ENCODE results near the gene IQGAP3.
A peak's percentile ranks its signal among the peaks of the same experiment; 100 is the strongest.

Gene IQGAP3

DNA sequence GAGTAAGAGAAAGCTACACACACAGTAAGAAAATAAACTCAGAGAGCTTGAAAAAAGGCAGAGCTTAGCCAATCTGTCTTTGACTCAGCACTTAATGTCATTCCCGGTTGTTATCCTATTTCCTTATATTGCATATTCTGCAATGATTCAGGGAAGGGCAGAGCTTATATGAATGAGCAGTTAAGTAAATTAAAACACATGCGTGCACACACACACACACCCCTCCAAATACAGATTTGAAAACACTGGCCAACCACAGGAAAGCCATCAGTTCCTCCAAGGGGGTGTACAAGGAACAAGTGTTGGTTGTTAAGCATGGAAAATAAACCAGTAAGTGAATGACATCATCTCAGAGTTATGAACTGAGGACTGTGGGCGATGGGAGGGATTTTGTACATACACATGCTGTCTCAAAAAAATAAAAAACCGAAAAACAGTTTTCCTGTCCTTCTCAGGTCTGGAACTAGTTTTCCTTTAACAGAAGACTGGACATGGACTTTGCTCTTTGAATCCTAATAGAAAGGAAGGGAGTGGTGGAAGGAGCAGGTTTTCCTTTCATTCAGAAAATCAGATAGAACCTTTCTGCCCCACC is 1.0 kb downstream of the IQGAP3 start:
- no peak for DNase-seq (ENCODE audit: low read depth)
- TF ChIP-seq, protein P1, sequence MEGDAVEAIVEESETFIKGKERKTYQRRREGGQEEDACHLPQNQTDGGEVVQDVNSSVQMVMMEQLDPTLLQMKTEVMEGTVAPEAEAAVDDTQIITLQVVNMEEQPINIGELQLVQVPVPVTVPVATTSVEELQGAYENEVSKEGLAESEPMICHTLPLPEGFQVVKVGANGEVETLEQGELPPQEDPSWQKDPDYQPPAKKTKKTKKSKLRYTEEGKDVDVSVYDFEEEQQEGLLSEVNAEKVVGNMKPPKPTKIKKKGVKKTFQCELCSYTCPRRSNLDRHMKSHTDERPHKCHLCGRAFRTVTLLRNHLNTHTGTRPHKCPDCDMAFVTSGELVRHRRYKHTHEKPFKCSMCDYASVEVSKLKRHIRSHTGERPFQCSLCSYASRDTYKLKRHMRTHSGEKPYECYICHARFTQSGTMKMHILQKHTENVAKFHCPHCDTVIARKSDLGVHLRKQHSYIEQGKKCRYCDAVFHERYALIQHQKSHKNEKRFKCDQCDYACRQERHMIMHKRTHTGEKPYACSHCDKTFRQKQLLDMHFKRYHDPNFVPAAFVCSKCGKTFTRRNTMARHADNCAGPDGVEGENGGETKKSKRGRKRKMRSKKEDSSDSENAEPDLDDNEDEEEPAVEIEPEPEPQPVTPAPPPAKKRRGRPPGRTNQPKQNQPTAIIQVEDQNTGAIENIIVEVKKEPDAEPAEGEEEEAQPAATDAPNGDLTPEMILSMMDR (conservative IDR thresholded peaks at IDR 0.05; ENCODE audit: low read depth, low read length): no peak
- H3K4me3 ChIP-seq (ENCODE audit: low read length): peak overlapping the region; percentile 83

DNA sequence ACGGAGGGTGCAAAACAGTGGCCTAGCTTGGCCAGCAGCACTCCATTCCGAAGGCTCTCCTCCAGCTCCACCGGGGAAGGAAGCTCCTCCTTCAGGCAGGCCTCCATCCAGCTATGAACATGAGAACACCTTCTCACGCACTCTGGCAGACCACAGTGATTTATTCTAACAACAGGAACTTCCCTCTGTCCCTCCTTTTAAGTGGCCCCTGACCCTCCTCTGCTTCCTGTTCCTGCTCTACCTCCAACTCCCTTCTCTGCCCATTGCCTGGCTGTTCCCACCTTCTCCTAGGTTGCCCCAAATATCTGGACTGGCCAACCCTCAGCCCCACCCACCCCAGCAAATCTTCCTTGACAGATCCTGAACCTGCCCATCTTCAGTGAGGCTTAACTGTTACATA is 5.9 kb downstream of the IQGAP3 start:
- no peak for DNase-seq (ENCODE audit: low read depth)
- TF ChIP-seq, protein P1 (conservative IDR thresholded peaks at IDR 0.05; ENCODE audit: low read depth, low read length): no peak
- H3K4me3 ChIP-seq (ENCODE audit: low read length): no peak overlapping the region

DNA sequence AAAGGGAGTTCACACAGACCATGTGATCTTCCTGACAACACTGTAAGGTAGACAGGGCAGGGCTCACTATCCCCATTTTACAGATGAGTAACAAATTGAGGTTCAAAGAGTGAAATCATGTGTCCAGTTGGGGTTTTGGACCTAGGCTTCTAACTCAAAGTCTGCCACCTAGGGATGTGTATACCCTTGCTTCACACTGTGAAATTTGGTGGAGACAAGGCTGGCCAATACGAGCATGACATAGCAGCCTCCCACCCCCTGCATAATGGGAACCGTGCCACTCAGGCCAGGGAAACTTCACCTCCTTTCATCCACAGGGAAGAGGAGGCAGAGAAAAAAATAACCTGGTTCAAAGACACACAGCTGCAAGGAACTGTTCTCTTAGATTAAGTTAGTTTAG is 6.8 kb downstream of the IQGAP3 start:
- H3K4me3 ChIP-seq (ENCODE audit: low read length): no peak overlapping the region
- TF ChIP-seq, protein P1 (conservative IDR thresholded peaks at IDR 0.05; ENCODE audit: low read depth, low read length): no peak
- DNase-seq (ENCODE audit: low read depth): no peak

DNA sequence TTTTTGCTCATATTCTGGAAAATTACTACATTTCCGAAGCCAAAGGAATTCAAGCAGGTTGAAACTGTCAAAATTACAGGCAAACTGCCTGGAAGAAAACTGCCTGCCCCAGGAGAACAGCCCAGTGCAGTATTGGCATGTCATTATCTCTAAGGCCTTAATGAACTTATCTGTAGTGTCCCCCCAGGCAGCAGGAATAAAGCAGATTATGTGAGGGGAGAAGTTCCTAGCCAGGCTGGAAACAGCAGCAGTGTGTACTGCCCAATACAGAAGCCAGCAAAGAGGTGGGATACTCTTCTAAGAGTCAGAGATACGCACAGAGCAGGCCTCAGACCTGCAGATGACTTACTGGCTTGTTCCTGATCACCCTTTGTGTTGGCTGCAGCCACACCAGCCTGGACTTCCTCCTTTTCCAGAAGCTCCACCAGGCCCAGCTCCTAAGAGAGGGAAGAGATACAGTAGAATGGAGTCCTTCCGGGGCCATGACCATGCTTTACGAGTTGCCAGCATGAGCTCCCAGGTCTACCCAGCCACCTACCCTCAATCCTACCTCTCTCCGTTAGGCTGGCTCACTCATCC is 11.7 kb downstream of the IQGAP3 start:
- no peak for DNase-seq (ENCODE audit: low read depth)
- TF ChIP-seq, protein P1 (conservative IDR thresholded peaks at IDR 0.05; ENCODE audit: low read depth, low read length): no peak

DNA sequence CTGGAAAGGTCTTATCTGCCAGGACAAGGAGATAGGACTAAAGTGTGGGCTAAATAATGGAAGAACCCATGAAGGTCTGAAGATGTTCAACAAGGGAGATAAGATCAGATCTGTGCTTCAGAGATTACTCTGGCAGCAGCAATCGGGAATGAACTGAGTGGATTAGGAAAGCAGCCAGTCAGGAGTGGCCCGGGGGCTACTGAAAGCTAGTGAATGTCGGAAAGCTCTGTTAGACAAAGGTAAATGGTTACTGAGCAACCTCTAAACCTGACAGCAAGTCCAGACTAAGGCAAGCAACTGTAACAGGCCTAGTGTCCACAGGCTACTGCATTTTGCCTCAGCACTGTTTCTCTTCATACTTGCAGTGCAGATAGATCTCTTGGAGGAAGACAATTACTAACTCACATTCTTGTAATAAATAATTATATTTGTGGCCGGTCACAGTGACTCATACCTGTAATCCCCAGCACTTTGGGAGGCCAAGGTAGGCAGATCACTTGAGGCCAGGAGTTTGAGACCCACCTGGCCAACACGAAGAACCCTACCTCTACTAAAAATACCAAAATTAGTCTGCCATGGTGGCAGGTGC is 12.5 kb downstream of the IQGAP3 start:
- no peak for DNase-seq (ENCODE audit: low read depth)
- H3K4me3 ChIP-seq (ENCODE audit: low read length): no peak overlapping the region
- TF ChIP-seq, protein P1 (conservative IDR thresholded peaks at IDR 0.05; ENCODE audit: low read depth, low read length): no peak

More for the DNA sequence above, 11.7 kb downstream of the IQGAP3 start:
- H3K4me3 ChIP-seq (ENCODE audit: low read length): no peak overlapping the region

DNA sequence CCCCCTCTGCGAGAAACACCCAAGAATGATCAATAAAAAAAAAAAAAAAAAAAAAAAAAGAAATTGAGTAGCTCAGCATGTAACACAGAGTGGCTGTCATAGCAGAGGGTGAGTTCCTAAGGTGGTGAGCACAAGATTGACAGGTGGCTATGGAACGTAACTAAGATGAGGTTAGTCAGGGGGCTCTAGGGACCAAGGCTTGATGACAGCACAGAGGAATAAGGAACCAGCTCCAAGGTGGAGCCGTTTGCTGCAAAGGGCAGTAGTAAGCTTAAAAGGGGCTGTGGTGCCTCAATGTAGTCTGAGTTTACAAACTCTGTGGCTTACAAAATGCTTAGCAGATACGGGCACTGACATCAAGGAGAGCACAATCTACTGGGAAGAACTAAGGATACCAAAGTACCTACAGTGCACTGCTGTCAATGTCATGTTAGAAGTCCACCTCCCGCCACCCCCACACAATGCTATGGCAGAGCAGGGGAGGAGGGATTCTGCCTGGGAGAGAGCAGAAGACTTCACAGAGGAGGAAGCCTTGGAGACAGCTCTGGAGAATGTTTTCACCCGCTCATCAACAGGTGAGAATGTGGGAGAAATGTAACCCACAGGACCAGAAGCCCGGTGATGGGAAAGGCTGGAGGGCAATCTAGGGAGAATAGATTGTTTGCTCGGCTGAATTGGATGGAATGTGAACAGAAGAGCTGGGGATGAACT is 13.1 kb downstream of the IQGAP3 start:
- TF ChIP-seq, protein P1 (conservative IDR thresholded peaks at IDR 0.05; ENCODE audit: low read depth, low read length): no peak
- H3K4me3 ChIP-seq (ENCODE audit: low read length): no peak overlapping the region
- DNase-seq (ENCODE audit: low read depth): no peak
